NB4 (cell line): ENCODE measurements around the gene AMFR.

Source experiments
- POLR2A ChIP-seq: IDR thresholded peaks from 2 replicates; pipeline ENCODE4 v1.6.1; 2011; ENCODE audit warnings: mild to moderate bottlenecking; ENCODE audit not compliant: insufficient read length; ENCODE audit errors: extremely low read depth
- TF ChIP-seq, protein P1 (sequence below): IDR thresholded peaks from one replicate; pipeline ENCODE4 v1.5.1; 2012; ENCODE audit warnings: low read depth, low read length

DNA sequence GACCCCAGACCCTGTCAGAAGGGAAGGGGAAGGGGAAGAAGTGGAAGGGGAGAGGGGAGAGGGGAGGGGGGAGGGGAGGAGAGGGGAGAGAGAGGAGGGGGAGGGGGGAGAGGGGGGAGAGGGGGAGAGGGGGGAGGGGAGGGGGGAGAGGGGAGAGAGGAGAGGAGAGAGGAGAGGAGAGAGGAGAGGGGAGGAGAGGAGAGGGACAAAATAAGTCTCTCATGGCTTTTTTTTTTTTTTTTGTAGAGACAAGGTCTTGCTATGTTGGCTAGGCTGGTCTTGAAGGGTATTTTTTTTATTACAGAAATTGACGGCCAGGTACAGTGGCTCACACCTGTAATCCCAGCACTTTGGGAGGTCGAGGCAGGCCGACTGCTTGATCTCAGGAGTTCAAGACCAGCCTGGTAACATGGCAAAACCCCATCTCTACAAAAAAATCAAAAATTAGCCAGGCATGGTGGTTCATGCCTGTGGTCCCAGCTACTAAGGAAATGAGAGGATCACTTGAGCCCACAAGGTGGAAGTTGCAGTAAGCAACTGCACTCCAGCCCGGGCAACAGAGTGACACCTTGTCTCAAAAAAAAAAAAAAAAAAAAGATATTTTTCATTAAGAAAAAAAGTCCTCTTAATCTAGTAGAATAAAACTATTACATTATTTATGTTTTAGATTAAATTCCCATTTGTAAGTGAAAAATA, 19.2 kb downstream of the AMFR start:
- TF ChIP-seq, protein P1, sequence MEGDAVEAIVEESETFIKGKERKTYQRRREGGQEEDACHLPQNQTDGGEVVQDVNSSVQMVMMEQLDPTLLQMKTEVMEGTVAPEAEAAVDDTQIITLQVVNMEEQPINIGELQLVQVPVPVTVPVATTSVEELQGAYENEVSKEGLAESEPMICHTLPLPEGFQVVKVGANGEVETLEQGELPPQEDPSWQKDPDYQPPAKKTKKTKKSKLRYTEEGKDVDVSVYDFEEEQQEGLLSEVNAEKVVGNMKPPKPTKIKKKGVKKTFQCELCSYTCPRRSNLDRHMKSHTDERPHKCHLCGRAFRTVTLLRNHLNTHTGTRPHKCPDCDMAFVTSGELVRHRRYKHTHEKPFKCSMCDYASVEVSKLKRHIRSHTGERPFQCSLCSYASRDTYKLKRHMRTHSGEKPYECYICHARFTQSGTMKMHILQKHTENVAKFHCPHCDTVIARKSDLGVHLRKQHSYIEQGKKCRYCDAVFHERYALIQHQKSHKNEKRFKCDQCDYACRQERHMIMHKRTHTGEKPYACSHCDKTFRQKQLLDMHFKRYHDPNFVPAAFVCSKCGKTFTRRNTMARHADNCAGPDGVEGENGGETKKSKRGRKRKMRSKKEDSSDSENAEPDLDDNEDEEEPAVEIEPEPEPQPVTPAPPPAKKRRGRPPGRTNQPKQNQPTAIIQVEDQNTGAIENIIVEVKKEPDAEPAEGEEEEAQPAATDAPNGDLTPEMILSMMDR = no peak
- TF ChIP-seq POLR2A = no peak
